ENCODE measurements around the gene MDM1.
A peak's percentile ranks its signal among the peaks of the same experiment; 100 is the strongest.

Gene MDM1

DNA sequence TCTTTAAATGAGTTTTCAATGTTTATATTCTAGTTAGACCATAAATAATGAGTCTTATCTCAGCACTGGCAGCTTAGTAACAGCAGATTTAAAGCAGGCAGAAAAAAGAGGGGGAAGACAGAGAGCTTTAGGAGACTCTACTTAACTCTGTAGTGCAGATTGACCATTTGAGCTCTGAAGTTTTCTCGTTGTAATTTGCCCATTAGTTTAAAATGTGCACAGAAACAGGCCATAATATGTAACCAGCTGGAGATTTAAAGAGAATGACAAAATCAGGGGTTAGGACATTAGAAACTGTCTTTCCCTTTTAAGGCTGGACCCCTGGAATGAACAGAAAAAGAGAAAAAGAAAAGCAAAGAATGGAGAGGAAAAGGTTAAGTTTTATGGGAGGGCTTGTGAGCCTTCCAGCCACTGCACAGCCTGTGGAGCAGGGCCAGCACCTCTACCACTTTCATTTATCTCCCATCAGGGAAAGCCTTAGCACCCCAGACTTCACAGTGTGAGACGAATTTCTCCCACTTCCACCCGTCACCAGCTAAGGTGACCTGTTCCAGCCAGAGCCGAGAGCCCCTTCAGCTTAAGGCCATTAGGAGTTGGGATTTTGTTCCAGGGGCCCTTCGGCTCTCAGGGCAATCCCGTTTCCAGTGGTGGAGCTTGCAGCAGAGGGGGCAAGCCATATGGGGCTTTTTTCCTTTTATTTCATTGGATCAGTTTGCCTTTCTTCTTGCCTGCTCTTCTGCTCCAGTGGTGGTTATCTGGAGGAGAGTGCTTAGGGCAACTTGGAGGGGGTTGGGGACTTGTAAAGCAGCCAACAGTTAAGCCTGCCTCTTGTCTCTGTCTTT, 86.8 kb downstream of the MDM1 start (continued):
- TF ChIP-seq, protein P1, sequence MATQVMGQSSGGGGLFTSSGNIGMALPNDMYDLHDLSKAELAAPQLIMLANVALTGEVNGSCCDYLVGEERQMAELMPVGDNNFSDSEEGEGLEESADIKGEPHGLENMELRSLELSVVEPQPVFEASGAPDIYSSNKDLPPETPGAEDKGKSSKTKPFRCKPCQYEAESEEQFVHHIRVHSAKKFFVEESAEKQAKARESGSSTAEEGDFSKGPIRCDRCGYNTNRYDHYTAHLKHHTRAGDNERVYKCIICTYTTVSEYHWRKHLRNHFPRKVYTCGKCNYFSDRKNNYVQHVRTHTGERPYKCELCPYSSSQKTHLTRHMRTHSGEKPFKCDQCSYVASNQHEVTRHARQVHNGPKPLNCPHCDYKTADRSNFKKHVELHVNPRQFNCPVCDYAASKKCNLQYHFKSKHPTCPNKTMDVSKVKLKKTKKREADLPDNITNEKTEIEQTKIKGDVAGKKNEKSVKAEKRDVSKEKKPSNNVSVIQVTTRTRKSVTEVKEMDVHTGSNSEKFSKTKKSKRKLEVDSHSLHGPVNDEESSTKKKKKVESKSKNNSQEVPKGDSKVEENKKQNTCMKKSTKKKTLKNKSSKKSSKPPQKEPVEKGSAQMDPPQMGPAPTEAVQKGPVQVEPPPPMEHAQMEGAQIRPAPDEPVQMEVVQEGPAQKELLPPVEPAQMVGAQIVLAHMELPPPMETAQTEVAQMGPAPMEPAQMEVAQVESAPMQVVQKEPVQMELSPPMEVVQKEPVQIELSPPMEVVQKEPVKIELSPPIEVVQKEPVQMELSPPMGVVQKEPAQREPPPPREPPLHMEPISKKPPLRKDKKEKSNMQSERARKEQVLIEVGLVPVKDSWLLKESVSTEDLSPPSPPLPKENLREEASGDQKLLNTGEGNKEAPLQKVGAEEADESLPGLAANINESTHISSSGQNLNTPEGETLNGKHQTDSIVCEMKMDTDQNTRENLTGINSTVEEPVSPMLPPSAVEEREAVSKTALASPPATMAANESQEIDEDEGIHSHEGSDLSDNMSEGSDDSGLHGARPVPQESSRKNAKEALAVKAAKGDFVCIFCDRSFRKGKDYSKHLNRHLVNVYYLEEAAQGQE (tag by site-specific recombination; IDR thresholded peaks at IDR 0.05) = no peak
- TF ChIP-seq ZNF18 (tag by site-specific recombination; IDR thresholded peaks at IDR 0.05) = no peak
- TF ChIP-seq GLIS1 (tag by site-specific recombination; IDR thresholded peaks at IDR 0.05) = peak; percentile 24; the same call in 1 of the 2 replicates
- TF ChIP-seq MYNN (tag by site-specific recombination; IDR thresholded peaks at IDR 0.05; ENCODE audit: borderline replicate concordance) = no peak
- no peak for TF ChIP-seq PBX3 (CRISPR knock-in tag; IDR thresholded peaks at IDR 0.05)
- TF ChIP-seq GLIS2 (tag by site-specific recombination; IDR thresholded peaks at IDR 0.05) = no peak
- TF ChIP-seq ZNF10 (tag by site-specific recombination; IDR thresholded peaks at IDR 0.05) = no peak
- no peak for TF ChIP-seq ZNF658 (tag by site-specific recombination; IDR thresholded peaks at IDR 0.05)
- no peak for TF ChIP-seq RBAK (tag by site-specific recombination; IDR thresholded peaks at IDR 0.05)
- TF ChIP-seq PRDM2 (tag by site-specific recombination; IDR thresholded peaks at IDR 0.05; ENCODE audit: borderline replicate concordance) = no peak
- no peak for TF ChIP-seq ZNF24 (tag by site-specific recombination; IDR thresholded peaks at IDR 0.05)
- TF ChIP-seq KLF10 (tag by site-specific recombination; IDR thresholded peaks at IDR 0.05) = no peak
- TF ChIP-seq ZNF174 (tag by site-specific recombination; IDR thresholded peaks at IDR 0.05) = no peak
- TF ChIP-seq ZNF335 (tag by site-specific recombination; conservative IDR thresholded peaks at IDR 0.05) = peak; percentile 75
- TF ChIP-seq OVOL3 (tag by site-specific recombination; IDR thresholded peaks at IDR 0.05) = no peak
- no peak for TF ChIP-seq KLF8 (tag by site-specific recombination; IDR thresholded peaks at IDR 0.05)
- TF ChIP-seq ZNF843 (tag by site-specific recombination; IDR thresholded peaks at IDR 0.05) = no peak
- no peak for TF ChIP-seq ZFHX2 (tag by site-specific recombination; conservative IDR thresholded peaks at IDR 0.05)
- no peak for TF ChIP-seq BCL11B (tag by site-specific recombination; IDR thresholded peaks at IDR 0.05; ENCODE audit: low read depth)
- no peak for TF ChIP-seq WT1 (tag by site-specific recombination; IDR thresholded peaks at IDR 0.05)
- TF ChIP-seq ZNF362 (tag by site-specific recombination; IDR thresholded peaks at IDR 0.05) = no peak
- peak; percentile 76 for TF ChIP-seq ZBTB20 (tag by site-specific recombination; IDR thresholded peaks at IDR 0.05)
- TF ChIP-seq ZNF391 (tag by site-specific recombination; IDR thresholded peaks at IDR 0.05; ENCODE audit: borderline replicate concordance, low read depth) = no peak
- no peak for TF ChIP-seq ZNF221 (tag by site-specific recombination; IDR thresholded peaks at IDR 0.05; ENCODE audit: borderline replicate concordance)
- no peak for TF ChIP-seq ZNF529 (tag by site-specific recombination; IDR thresholded peaks at IDR 0.05; ENCODE audit: insufficient replicate concordance)
- TF ChIP-seq ZNF311 (tag by site-specific recombination; IDR thresholded peaks at IDR 0.05; ENCODE audit: borderline replicate concordance) = no peak
- TF ChIP-seq PRDM1 (tag by site-specific recombination; IDR thresholded peaks at IDR 0.05) = peak; percentile 79

Data from HEK293 (cell line).